Mucosa of descending colon (tissue), 3 donors: ENCODE results near the gene GLIS1. TPM values are rescaled to one million over a fixed set of nuclear protein-coding genes. Genes with fewer than 3 reads are reported as not detected.

Experiments used
- ATAC-seq: fragments of 200-7000 bp; cut with Tn5 transposase; one replicate; pipeline ENCODE4 v1.9.1; 2020; ENCODE audit warnings: mild to moderate bottlenecking, moderate library complexity
- DNase-seq, 3 donors: peaks; one replicate each; pipeline ENCODE4 v3.0.0-alpha.2; 2020
- H3K36me3 ChIP-seq: fragments of 200-600 bp; one replicate; pipeline ENCODE4 v1.8.0; 2021; ENCODE audit warnings: low read depth, mild to moderate bottlenecking
- H3K4me1 ChIP-seq: fragments of 200-600 bp; one replicate; pipeline ENCODE4 v1.8.0; 2021; ENCODE audit warnings: low read depth, mild to moderate bottlenecking
- H3K4me3 ChIP-seq: fragments of 200-600 bp; one replicate; pipeline ENCODE4 v1.8.0; 2021; ENCODE audit warnings: mild to moderate bottlenecking
- H3K9me3 ChIP-seq: fragments of 200-600 bp; one replicate; pipeline ENCODE4 v1.8.0; 2021; ENCODE audit warnings: mild to moderate bottlenecking
- intact Hi-C, 2 donors: fragments of 100-400 bp; cut with DNase I in 1 of 2; cut with micrococcal nuclease in 1 of 2; formaldehyde crosslinking; loops; one replicate each; pipeline versions ENCODE4 v1.11.0 to v1.11.1; 2022; cut with DNase I, micrococcal nuclease
- total RNA-seq, 3 donors: library from RNA; stranded (reverse); fragmentation: NEBNext Ultra II Directional in 2 of 3; extraction: Animal tissue kit (Norgen Biotek cat#: 25700) in 2 of 3; gene quantifications; one replicate each; pipeline versions ENCODE4 v1.2.1 to v1.2.4, GENCODE V29; 2021 to 2023
- TF ChIP-seq, protein P1 (sequence below): fragments of 200-600 bp; IDR thresholded peaks from one replicate; pipeline ENCODE4 v1.8.0; 2022; ENCODE audit warnings: antibody characterized with exemption, mild to moderate bottlenecking
- donor health status: DM: no; HTN: no; CAD: no; lungs with moderate emphysema.
- donor health status: DM: no; HTN: no; CAD: no.
- donor health status: DM: no; HTN: yes; CAD: no.

Gene GLIS1
- total RNA-seq, 3 donors from 2014 or later = 0.09 to 0.24 (median 0.14) TPM

GRCh38 chr1:53677486-53677885, 61.5 kb downstream of the GLIS1 start:
- Histone ChIP-seq H3K4me1 (peaks cover 13% of the 10 kb centered on the region), H3K4me3 (no peak overlapping the region), H3K36me3 (no peaks in the 10 kb centered on the region), H3K9me3 (no peaks in the 10 kb centered on the region)
- ATAC-seq (no peak), DNase-seq (no peak)
- TF ChIP-seq, protein P1, sequence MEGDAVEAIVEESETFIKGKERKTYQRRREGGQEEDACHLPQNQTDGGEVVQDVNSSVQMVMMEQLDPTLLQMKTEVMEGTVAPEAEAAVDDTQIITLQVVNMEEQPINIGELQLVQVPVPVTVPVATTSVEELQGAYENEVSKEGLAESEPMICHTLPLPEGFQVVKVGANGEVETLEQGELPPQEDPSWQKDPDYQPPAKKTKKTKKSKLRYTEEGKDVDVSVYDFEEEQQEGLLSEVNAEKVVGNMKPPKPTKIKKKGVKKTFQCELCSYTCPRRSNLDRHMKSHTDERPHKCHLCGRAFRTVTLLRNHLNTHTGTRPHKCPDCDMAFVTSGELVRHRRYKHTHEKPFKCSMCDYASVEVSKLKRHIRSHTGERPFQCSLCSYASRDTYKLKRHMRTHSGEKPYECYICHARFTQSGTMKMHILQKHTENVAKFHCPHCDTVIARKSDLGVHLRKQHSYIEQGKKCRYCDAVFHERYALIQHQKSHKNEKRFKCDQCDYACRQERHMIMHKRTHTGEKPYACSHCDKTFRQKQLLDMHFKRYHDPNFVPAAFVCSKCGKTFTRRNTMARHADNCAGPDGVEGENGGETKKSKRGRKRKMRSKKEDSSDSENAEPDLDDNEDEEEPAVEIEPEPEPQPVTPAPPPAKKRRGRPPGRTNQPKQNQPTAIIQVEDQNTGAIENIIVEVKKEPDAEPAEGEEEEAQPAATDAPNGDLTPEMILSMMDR = no peak
- intact Hi-C loops = no loop called here

GRCh38 chr1:53672785-53673184, 66.2 kb downstream of the GLIS1 start:
- ATAC-seq = no peak
- intact Hi-C loops = no loop called here

DNA sequence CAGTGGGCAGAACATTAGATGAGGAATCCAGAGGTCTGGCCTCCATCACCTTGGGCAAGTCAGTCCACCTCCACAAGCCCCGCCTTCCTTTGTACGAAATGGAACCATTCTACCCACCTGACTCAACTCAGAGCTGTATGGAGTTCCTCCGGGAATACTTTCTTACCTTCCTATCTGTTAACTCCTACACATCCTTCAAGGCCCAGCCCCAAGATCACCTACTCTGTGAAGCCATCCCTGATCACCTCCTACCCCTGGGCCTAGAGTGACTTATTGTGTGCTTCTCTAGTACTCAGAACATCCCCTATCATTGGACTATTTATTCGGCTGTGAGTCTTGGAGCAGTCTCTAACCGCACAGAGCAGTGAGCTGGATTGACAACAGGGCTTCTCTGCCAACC, 66.7 kb downstream of the GLIS1 start:
- TF ChIP-seq, protein P1 = no peak
- ATAC-seq (no peak), DNase-seq (no peak)
- Histone ChIP-seq H3K36me3 (no peaks in the 10 kb centered on the region), H3K9me3 (no peaks in the 10 kb centered on the region), H3K4me3 (no peak overlapping the region), H3K4me1 (no peaks in the 10 kb centered on the region)
- intact Hi-C loops = no loop called here

More at GRCh38 chr1:53672785-53673184, 66.2 kb downstream of the GLIS1 start:
- TF ChIP-seq, protein P1 = no peak
- no peak overlapping the region for H3K4me3 ChIP-seq
- H3K4me1 ChIP-seq = no peaks in the 10 kb centered on the region
- no peaks in the 10 kb centered on the region for H3K9me3 ChIP-seq
- no peaks in the 10 kb centered on the region for H3K36me3 ChIP-seq
- no peak for DNase-seq

- no peaks in the 10 kb centered on the region for H3K36me3 ChIP-seq
- no peak overlapping the region for H3K4me3 ChIP-seq
- intact Hi-C loops = no loop called here
- H3K4me1 ChIP-seq = no peaks in the 10 kb centered on the region
- TF ChIP-seq, protein P1 = no peak
- ATAC-seq (no peak), DNase-seq (no peak)
- no peaks in the 10 kb centered on the region for H3K9me3 ChIP-seq
These were observed 69.3 kb downstream of the GLIS1 start for GRCh38 chr1:53669621-53670191.

GRCh38 chr1:53666566-53666965, 72.4 kb downstream of the GLIS1 start:
- DNase-seq (no peak), ATAC-seq (no peak)
- intact Hi-C loops = no loop called here
- no peaks in the 10 kb centered on the region for H3K9me3 ChIP-seq
- H3K4me3 ChIP-seq = no peak overlapping the region
- no peaks in the 10 kb centered on the region for H3K36me3 ChIP-seq
- TF ChIP-seq, protein P1 = no peak
- no peaks in the 10 kb centered on the region for H3K4me1 ChIP-seq

GRCh38 chr1:53665996-53666395, 73.0 kb downstream of the GLIS1 start:
- intact Hi-C loops = no loop called here
- H3K4me3 ChIP-seq = no peak overlapping the region
- no peaks in the 10 kb centered on the region for H3K9me3 ChIP-seq
- no peaks in the 10 kb centered on the region for H3K4me1 ChIP-seq
- TF ChIP-seq, protein P1 = no peak
- DNase-seq = no peak
- H3K36me3 ChIP-seq = no peaks in the 10 kb centered on the region
- no peak for ATAC-seq
